Muscle layer of duodenum (tissue), 2 donors: Measurements from ENCODE around the gene ELMOD3.

Experiments used
- H3K27ac ChIP-seq: one replicate; pipeline ENCODE4 v1.7.0; 2013; ENCODE audit warnings: mild to moderate bottlenecking, low read length
- H3K27me3 ChIP-seq: one replicate; pipeline ENCODE4 v1.7.0; 2013; ENCODE audit warnings: low read depth, mild to moderate bottlenecking, control low read depth, low read length
- H3K36me3 ChIP-seq, 2 donors: one replicate each; pipeline ENCODE4 v1.7.0; 2013; ENCODE audit warnings: low read length in 2 of 2, control low read depth in 1 of 2, mild to moderate bottlenecking in 1 of 2; ENCODE audit not compliant: insufficient read depth in 2 of 2, control insufficient read depth in 1 of 2
- H3K4me1 ChIP-seq, 2 donors: one replicate each; pipeline ENCODE4 v1.7.0; 2013; ENCODE audit warnings: low read length in 2 of 2, mild to moderate bottlenecking in 2 of 2, control low read depth in 1 of 2, moderate library complexity in 1 of 2; ENCODE audit not compliant: insufficient read depth in 2 of 2, control insufficient read depth in 1 of 2
- H3K4me3 ChIP-seq, 2 donors: one replicate each; pipeline ENCODE4 v1.7.0; 2013; ENCODE audit warnings: low read length in 2 of 2, low read depth in 1 of 2, mild to moderate bottlenecking in 1 of 2
- H3K9me3 ChIP-seq, 2 donors: one replicate each; pipeline ENCODE4 v1.7.0; 2013; ENCODE audit warnings: low read length in 2 of 2, control low read depth in 1 of 2, mild to moderate bottlenecking in 1 of 2; ENCODE audit not compliant: control insufficient read depth in 1 of 2
- donor health status: healthy.

ELMOD3 gene

DNA sequence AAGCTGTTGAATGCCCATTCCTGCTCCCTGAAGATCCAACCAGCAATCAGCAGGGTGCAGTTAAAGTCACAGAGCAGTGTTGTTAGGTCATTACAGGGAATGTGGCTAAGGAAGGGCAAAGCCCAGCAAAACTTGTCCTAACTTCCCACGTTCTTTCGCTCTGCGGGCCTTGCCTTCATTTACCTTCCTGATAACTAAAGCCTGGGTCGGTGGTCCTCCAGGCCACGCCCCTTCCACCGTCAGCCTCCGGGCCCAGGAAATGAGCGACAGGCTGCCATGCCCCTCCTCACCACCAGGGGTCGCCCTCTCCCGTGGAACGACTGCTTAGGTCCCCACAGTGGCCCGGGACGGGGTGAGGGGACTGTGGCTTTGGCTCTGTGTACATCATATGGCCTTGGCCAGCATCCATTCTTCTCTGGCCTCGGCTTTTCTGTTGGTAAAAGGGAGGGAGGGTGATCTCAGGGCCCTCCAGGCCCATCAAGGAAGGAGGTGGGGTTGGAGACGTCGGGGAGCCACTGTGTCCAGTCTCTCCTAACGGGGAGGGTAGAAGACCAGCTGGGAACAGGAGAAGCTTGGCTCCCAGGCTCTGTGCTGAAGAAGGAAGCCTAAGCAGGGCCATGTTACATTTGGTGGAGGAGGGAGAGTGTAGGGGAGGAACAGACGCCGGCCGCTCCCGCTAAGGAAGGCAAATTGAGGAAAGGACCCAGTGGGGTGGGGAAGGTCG, 66.1 kb downstream of the ELMOD3 start:
- Histone ChIP-seq H3K4me1 (peaks cover 11% of the 10 kb centered on the region in 2 donors), H3K27ac (peak overlapping the region; percentile 35), H3K27me3 (no peaks in the 10 kb centered on the region), H3K9me3 (no peaks in the 10 kb centered on the region), H3K4me3 (peak overlapping the region in 1 of 2 donors; percentile 38), H3K36me3 (no peaks in the 10 kb centered on the region)

DNA sequence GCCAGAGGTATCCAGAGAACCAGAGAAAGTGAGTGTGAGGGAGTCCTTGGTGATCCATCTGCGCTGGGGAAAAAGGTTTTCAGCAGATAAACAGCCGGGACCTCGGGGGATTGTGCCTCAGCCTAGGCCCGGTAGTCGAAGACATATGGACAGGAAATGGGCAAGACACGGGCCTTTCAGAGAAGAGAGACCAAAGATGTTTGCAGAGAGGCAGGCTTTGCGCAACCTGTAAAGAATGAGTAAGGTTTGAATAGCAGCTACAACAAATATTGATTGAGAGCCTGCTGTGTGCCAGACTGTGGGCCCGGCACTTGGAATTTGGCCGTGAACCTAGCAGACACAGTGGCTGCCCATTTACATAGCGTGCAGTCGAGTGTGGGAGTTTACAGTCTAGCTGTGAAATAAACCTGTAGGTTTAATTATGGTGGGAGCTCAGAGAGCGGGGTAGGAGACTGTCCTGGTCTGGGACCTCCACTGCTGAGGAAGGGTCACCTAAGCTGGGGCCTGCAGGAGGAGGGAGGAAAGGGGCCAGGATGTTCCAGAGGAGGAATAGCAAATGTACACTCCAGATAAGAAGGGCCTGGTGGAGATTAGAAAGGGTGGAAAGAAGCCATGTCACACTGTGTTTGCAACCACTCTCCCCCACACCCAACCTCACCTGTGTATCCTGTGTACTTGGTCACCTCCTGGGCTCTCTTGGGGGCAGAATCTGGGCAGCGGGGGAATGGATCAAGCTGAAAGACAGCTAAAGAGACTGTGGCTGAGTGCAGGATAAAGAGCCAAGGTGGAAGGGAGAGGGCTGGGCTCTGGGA, 66.9 kb downstream of the ELMOD3 start:
- Histone ChIP-seq H3K4me1 (peaks cover 11% of the 10 kb centered on the region in 2 donors), H3K36me3 (no peaks in the 10 kb centered on the region), H3K27me3 (no peaks in the 10 kb centered on the region), H3K9me3 (no peaks in the 10 kb centered on the region), H3K4me3 (no peak overlapping the region), H3K27ac (peak overlapping the region; percentile 35)

DNA sequence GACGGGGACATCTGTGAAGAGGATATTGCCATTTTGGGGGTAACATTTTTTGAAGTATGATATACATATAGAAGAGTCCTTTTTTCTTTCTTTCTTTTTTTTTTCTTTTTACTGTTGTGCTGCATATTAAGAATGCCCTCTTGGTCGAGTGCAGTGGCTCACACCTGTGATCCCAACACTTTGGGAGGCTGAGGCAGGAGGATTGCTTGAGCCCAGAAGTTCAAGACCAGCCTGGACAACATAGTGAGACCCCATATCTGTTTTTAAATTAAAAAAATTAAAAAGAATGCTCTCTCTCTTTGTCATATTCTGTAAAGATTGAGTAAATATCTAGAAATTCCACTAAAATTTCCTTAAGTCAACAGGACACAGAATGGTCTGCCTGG, 67.5 kb downstream of the ELMOD3 start:
- H3K36me3 ChIP-seq = no peaks in the 10 kb centered on the region
- H3K9me3 ChIP-seq = no peaks in the 10 kb centered on the region
- H3K4me3 ChIP-seq = no peak overlapping the region
- H3K27ac ChIP-seq = peak overlapping the region; percentile 35
- peaks cover 11% of the 10 kb centered on the region in 2 donors for H3K4me1 ChIP-seq
- no peaks in the 10 kb centered on the region for H3K27me3 ChIP-seq

GRCh38 chr2:85423525-85423924, 69.0 kb downstream of the ELMOD3 start:
- no peaks in the 10 kb centered on the region for H3K27me3 ChIP-seq
- no peaks in the 10 kb centered on the region for H3K36me3 ChIP-seq
- H3K27ac ChIP-seq = no peak overlapping the region
- no peak overlapping the region for H3K4me3 ChIP-seq
- peaks cover 11% of the 10 kb centered on the region in 2 donors for H3K4me1 ChIP-seq
- no peaks in the 10 kb centered on the region for H3K9me3 ChIP-seq

DNA sequence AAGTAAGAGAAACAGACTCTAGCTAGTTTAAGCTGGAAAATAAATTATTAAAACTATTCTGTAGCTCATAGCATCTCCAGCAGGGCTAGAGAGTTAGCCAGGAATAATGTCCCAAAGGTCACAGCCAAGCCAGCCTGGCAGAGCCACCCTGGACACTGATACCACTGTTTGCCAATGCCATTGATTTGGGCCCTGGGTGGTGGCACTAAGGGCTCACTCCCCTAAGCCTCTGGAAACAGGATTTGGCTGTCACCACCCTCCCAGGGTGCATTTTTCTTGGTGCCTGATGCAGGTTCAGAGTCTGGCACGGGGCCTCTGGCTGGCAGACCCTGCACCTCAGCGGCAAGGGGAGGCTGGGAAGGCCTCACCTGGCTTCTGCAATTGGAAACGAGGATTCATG, 71.0 kb downstream of the ELMOD3 start:
- Histone ChIP-seq H3K4me1 (peaks cover 0 to 5% of the 10 kb centered on the region in 2 donors), H3K36me3 (no peaks in the 10 kb centered on the region), H3K27ac (no peak overlapping the region), H3K4me3 (no peak overlapping the region), H3K27me3 (no peaks in the 10 kb centered on the region), H3K9me3 (no peaks in the 10 kb centered on the region)

DNA sequence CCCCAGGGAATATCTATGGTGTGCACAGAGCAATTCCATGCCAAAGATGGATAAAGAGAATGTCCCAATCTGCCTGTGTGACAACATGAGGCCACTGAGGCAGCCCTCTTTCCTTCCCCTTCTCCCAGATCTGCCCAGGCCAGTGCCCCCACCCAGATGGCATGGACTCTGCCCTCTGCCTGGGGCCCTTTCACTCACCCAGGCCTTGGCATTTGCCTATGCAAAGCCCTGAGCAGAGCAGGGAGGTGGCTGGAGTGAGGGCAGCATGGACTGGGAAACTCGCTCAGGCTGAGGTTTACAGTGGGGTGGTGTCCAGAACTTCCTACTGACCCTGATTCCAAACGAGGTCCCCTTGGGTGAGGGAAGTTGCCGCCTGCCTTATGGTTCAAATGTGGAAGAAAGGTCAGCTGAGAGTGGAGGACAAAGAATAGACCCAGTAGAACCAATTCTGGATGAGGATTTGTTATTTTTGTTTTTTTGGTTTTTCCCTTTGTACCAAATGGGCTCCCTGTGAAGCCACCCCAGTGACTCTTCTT, 72.8 kb downstream of the ELMOD3 start:
- H3K4me1 ChIP-seq = no peaks in the 10 kb centered on the region
- H3K9me3 ChIP-seq = no peaks in the 10 kb centered on the region
- no peak overlapping the region for H3K27ac ChIP-seq
- H3K4me3 ChIP-seq = no peak overlapping the region
- H3K27me3 ChIP-seq = no peaks in the 10 kb centered on the region
- no peaks in the 10 kb centered on the region for H3K36me3 ChIP-seq

GRCh38 chr2:85428343-85428881, 73.8 kb downstream of the ELMOD3 start:
- Histone ChIP-seq H3K9me3 (no peaks in the 10 kb centered on the region), H3K27me3 (no peaks in the 10 kb centered on the region), H3K36me3 (no peaks in the 10 kb centered on the region), H3K27ac (no peak overlapping the region), H3K4me3 (no peak overlapping the region), H3K4me1 (peaks cover under 1 to 4% of the 10 kb centered on the region in 2 donors)

GRCh38 chr2:85429213-85429923, 74.8 kb downstream of the ELMOD3 start:
- peaks cover 8 to 14% of the 10 kb centered on the region in 2 donors for H3K4me1 ChIP-seq
- H3K36me3 ChIP-seq = no peaks in the 10 kb centered on the region
- no peaks in the 10 kb centered on the region for H3K27me3 ChIP-seq
- H3K4me3 ChIP-seq = no peak overlapping the region
- no peaks in the 10 kb centered on the region for H3K9me3 ChIP-seq
- no peak overlapping the region for H3K27ac ChIP-seq

DNA sequence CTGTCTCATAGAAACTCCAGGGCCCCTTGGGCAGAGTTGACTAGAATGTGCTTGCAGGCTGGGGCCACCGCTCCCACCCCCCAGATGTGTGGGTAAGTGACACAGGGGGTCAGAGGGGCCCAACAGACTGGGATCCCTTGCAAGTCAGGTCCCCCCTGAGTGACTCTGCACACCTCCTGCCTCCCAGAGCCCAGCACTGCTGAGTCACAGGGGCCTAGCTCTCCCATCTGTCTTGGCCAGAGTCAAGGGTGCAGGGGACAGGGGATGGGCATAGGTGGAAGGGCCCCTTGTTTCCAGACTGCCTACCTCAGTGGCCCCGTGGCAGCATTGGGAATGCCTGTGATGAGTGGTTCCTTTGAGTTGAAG, 75.3 kb downstream of the ELMOD3 start:
- no peaks in the 10 kb centered on the region for H3K9me3 ChIP-seq
- H3K27ac ChIP-seq = no peak overlapping the region
- H3K4me3 ChIP-seq = no peak overlapping the region
- no peaks in the 10 kb centered on the region for H3K36me3 ChIP-seq
- peaks cover 8 to 15% of the 10 kb centered on the region in 2 donors for H3K4me1 ChIP-seq
- no peaks in the 10 kb centered on the region for H3K27me3 ChIP-seq

DNA sequence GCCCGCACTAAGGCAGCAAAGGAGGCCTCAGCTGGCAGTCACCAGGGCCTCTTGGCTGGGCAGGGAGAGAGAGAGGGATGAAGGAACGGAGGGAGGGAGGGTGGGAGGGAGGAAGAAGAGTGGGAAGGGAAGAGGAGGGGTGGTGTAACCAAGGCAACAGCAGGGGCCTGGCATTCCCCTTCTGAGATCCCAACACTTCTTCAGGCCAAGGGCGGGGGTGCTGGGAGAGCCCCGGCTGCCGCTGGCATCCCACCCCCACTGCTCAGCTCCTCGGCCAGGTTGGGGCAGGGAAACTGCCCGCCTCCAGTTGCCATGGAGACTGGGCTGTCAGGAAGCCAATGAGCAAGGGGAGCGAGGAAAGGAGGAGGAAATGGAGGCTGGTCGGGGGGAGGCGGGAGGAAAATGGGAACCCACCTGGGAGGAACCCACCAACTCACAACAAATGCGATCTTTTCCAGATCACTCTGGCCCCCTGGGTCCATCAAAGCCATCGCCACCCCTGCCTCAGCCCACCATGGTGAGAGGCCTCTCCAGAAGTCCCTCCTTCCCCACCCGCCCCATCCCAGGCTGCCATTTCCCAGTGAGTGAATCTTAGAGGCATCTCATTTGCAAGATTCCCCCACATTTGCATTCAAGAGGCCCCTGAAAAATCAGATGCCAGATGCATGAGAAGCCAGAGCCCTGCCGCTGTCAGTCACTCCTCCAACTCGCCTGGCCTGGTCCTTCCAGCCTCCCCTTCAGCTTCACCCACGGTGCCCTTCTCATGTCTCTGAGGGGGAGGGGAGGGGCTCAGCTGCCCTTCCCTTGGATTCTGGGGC, 76.4 kb downstream of the ELMOD3 start:
- no peak overlapping the region for H3K4me3 ChIP-seq
- H3K36me3 ChIP-seq = no peaks in the 10 kb centered on the region
- no peak overlapping the region for H3K27ac ChIP-seq
- H3K27me3 ChIP-seq = no peaks in the 10 kb centered on the region
- H3K9me3 ChIP-seq = no peaks in the 10 kb centered on the region
- peaks cover 8 to 22% of the 10 kb centered on the region in 2 donors for H3K4me1 ChIP-seq
